CD14-positive monocyte (primary cell): ENCODE measurements around the gene GPR139. TPM values are rescaled to one million over a fixed set of nuclear protein-coding genes. Genes with fewer than 3 reads are reported as not detected.

Experiments
- DNase-seq, 3 donors: peaks; one replicate each; pipeline ENCODE4 v3.0.0-alpha.2; 2011 to 2022
- H2AFZ ChIP-seq: 2 replicates; pipeline ENCODE4 v1.6.0; 2012; ENCODE audit warnings: mild to moderate bottlenecking, low read depth, low read length, inconsistent platforms; ENCODE audit not compliant: insufficient read depth, poor library complexity, severe bottlenecking
- H3K27ac ChIP-seq, 2 donors: 1 replicate in 1 of 2; 2 replicates in 1 of 2; pipeline ENCODE4 v1.5.1; 2012 to 2013; ENCODE audit warnings: low read length in 2 of 2, control low read depth in 1 of 2, inconsistent platforms in 1 of 2, low read depth in 1 of 2, mild to moderate bottlenecking in 1 of 2
- H3K27me3 ChIP-seq, 2 donors: one replicate each; pipeline versions ENCODE4 v1.6.0 to v1.6.1; 2011 to 2013; ENCODE audit warnings: low read length in 2 of 2; ENCODE audit not compliant: control insufficient read depth in 2 of 2, insufficient read depth in 2 of 2
- H3K36me3 ChIP-seq, 2 donors: replicated peaks in 1 of 2; 1 replicate in 1 of 2; 2 replicates in 1 of 2; pipeline versions ENCODE4 v1.5.1 to v1.6.1; 2012 to 2013; ENCODE audit warnings: low read length in 2 of 2, control low read depth in 1 of 2, inconsistent platforms in 1 of 2, mild to moderate bottlenecking in 1 of 2; ENCODE audit not compliant: insufficient read depth in 2 of 2, control insufficient read depth in 1 of 2
- H3K4me1 ChIP-seq, 2 donors: 1 replicate in 1 of 2; 2 replicates in 1 of 2; pipeline versions ENCODE4 v1.5.1 to v1.6.1; 2012 to 2013; ENCODE audit warnings: low read length in 2 of 2, control low read depth in 1 of 2, inconsistent platforms in 1 of 2, mild to moderate bottlenecking in 1 of 2, moderate library complexity in 1 of 2; ENCODE audit not compliant: insufficient read depth in 2 of 2, control insufficient read depth in 1 of 2
- H3K4me2 ChIP-seq: replicated peaks from 2 replicates; pipeline ENCODE3; 2012; ENCODE audit warnings: low read length, moderate library complexity, mild to moderate bottlenecking; ENCODE audit not compliant: poor library complexity, severe bottlenecking; ENCODE audit errors: extremely low read depth
- H3K4me3 ChIP-seq, 3 experiments: fragments of 200-600 bp in 1 of 3; sonication (generic) in 1 of 3; replicated peaks in 1 of 3; 1 replicate in 2 of 3; 2 replicates in 1 of 3; pipeline ENCODE4 v1.5.1; 2011 to 2013; ENCODE audit warnings: low read length in 3 of 3, mild to moderate bottlenecking in 3 of 3, control low read depth in 2 of 3, low read depth in 2 of 3, inconsistent platforms in 1 of 3, moderate library complexity in 1 of 3
- H3K79me2 ChIP-seq: 2 replicates; pipeline ENCODE4 v1.6.0; 2012; ENCODE audit warnings: mild to moderate bottlenecking, control low read depth, inconsistent platforms, low read length, moderate library complexity; ENCODE audit not compliant: insufficient read depth
- H3K9ac ChIP-seq: 2 replicates; pipeline ENCODE4 v1.6.0; 2017; ENCODE audit warnings: low read length, mild to moderate bottlenecking; ENCODE audit not compliant: insufficient read depth, poor library complexity, severe bottlenecking
- H3K9me3 ChIP-seq, 2 donors: replicated peaks in 1 of 2; 1 replicate in 1 of 2; 2 replicates in 1 of 2; pipeline versions ENCODE4 v1.5.1 to v1.6.1; 2012 to 2013; ENCODE audit warnings: low read length in 2 of 2, control low read depth in 1 of 2; ENCODE audit not compliant: control insufficient read depth in 1 of 2, insufficient read depth in 1 of 2
- H4K20me1 ChIP-seq: 2 replicates; pipeline ENCODE4 v1.6.0; 2012; ENCODE audit warnings: mild to moderate bottlenecking, low read length, control low read depth, moderate library complexity; ENCODE audit not compliant: insufficient read depth
- H3K27ac Mint-ChIP-seq, 7 donors: one replicate each; pipeline ENCODE4 v1.8.0; 2020; ENCODE audit warnings: mild to moderate bottlenecking in 7 of 7, mixed read lengths in 7 of 7, moderate library complexity in 6 of 7, inconsistent platforms in 2 of 7
- H3K27me3 Mint-ChIP-seq, 3 donors: one replicate each; pipeline ENCODE4 v1.8.0; 2021 to 2022; ENCODE audit warnings: low read depth in 3 of 3, mild to moderate bottlenecking in 3 of 3, mixed read lengths in 3 of 3, moderate library complexity in 3 of 3, inconsistent platforms in 1 of 3
- H3K36me3 Mint-ChIP-seq, 2 donors: one replicate each; pipeline ENCODE4 v1.8.0; 2020; ENCODE audit warnings: mixed read lengths in 2 of 2, inconsistent platforms in 1 of 2, mild to moderate bottlenecking in 1 of 2
- H3K4me1 Mint-ChIP-seq: one replicate; pipeline ENCODE4 v1.8.0; 2020; ENCODE audit warnings: mild to moderate bottlenecking, mixed read lengths
- H3K4me3 Mint-ChIP-seq, 2 donors: one replicate each; pipeline ENCODE4 v1.8.0; 2020; ENCODE audit warnings: mild to moderate bottlenecking in 2 of 2, mixed read lengths in 2 of 2, moderate library complexity in 1 of 2
- H3K9me3 Mint-ChIP-seq, 7 donors: one replicate each; pipeline ENCODE4 v1.8.0; 2020 to 2022; ENCODE audit warnings: mixed read lengths in 7 of 7, mild to moderate bottlenecking in 6 of 7, moderate library complexity in 6 of 7, inconsistent platforms in 2 of 7
- WGBS: methylation state at CpG from one replicate; pipeline ENCODE4 v1.1.5; 2013; ENCODE audit warnings: missing lambda C conversion rate; ENCODE audit not compliant: insufficient coverage; 5-methylcytosine and 5-hydroxymethylcytosine counted together
- intact Hi-C, 2 donors: fragments of 100-400 bp; cut with micrococcal nuclease; formaldehyde crosslinking; loops; one replicate each; pipeline versions ENCODE4 v1.15.0 to v1.15.1; 2023
- polyA plus RNA-seq, 3 donors: library from polyadenylated mRNA; depleted of rRNA in 1 of 3; unstranded in 2 of 3; stranded (reverse) in 1 of 3; fragments of 300-500 nt in 2 of 3; fragments of >200 nt in 1 of 3; fragmentation: Illumina TruSeq in 2 of 3; gene quantifications; 1 replicate in 2 of 3; 2 replicates in 1 of 3; pipeline ENCODE4 v1.2.3, GENCODE V29; 2012 to 2021
- TF ChIP-seq, protein P1 (sequence below): fragments of 200-600 bp; IDR thresholded peaks from one replicate; pipeline ENCODE4 v1.8.0; 2022; ENCODE audit warnings: antibody characterized with exemption, mild to moderate bottlenecking

The GPR139 gene
- polyA plus RNA-seq, 3 donors, result not detected

DNA sequence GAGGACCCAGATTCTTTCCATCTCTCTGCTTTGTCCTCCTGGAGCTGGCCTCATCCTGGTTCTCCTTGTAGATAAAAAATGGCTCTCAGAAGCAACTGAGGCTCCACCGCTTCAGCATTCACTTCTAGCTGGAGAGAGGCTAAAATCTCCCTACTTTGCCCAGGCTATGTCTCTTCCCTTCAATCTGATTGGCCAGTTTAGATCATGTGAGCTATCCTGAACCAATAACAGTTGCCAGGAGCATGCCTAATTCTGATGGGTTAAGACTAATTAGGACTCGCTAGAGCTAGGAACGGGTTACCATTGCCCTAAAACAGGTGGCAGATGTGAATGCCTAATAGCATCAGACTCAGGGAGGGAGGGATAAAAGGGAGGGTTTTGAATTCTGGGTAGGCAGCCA lies 89.6 kb downstream of the GPR139 start:
- Mint-ChIP-seq H3K9me3 (peaks cover 0 to 2% (median 0%) of the 10 kb centered on the region in 7 donors), H3K36me3 (no peaks in the 10 kb centered on the region), H3K27ac (no peak overlapping the region), H3K4me1 (no peaks in the 10 kb centered on the region), H3K4me3 (no peak overlapping the region), H3K27me3 (peaks cover 0 to 7% (median 2%) of the 10 kb centered on the region in 3 donors)
- no peaks in the 10 kb centered on the region for H3K9me3 ChIP-seq
- H3K4me1 ChIP-seq, result no peaks in the 10 kb centered on the region
- no peak overlapping the region for H3K4me3 ChIP-seq
- H3K4me2 ChIP-seq, result no peak overlapping the region
- no peaks in the 10 kb centered on the region for H4K20me1 ChIP-seq
- H3K36me3 ChIP-seq, result no peaks in the 10 kb centered on the region
- DNase-seq, result no peak
- WGBS, result 85% methylated on average over 2 of the region's 3 CpGs
- H3K27me3 ChIP-seq, result no peaks in the 10 kb centered on the region
- no peak overlapping the region for H3K27ac ChIP-seq
- TF ChIP-seq, protein P1, sequence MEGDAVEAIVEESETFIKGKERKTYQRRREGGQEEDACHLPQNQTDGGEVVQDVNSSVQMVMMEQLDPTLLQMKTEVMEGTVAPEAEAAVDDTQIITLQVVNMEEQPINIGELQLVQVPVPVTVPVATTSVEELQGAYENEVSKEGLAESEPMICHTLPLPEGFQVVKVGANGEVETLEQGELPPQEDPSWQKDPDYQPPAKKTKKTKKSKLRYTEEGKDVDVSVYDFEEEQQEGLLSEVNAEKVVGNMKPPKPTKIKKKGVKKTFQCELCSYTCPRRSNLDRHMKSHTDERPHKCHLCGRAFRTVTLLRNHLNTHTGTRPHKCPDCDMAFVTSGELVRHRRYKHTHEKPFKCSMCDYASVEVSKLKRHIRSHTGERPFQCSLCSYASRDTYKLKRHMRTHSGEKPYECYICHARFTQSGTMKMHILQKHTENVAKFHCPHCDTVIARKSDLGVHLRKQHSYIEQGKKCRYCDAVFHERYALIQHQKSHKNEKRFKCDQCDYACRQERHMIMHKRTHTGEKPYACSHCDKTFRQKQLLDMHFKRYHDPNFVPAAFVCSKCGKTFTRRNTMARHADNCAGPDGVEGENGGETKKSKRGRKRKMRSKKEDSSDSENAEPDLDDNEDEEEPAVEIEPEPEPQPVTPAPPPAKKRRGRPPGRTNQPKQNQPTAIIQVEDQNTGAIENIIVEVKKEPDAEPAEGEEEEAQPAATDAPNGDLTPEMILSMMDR, result no peak
- intact Hi-C loops, result no loop called here
- no peak overlapping the region for H2AFZ ChIP-seq
- no peak overlapping the region for H3K9ac ChIP-seq
- H3K79me2 ChIP-seq, result no peaks in the 10 kb centered on the region

Other genes with a start within 250 kb of the GPR139 start
- gene GPRC5B, start 189.0 kb downstream of the GPR139 start, polyA plus RNA-seq, result under 1 TPM in 2 of 3 donors, not detected in 1; 0.06 to 0.24 TPM